SU-DHL-6 (cell line): ENCODE results near the gene GARIN1A.
A peak's percentile ranks its signal among the peaks of the same experiment; 100 is the strongest.

Experiments
- H2AFZ ChIP-seq: fragments of 200-600 bp; sonication (generic); 2 replicates; pipeline ENCODE4 v1.6.1; 2014; ENCODE audit warnings: low read depth, mild to moderate bottlenecking, moderate library complexity, mixed read lengths, antibody characterized with exemption, low read length; ENCODE audit not compliant: severe bottlenecking
- H3F3A ChIP-seq: fragments of 200-600 bp; shearing (Covaris generic); 2 replicates; pipeline ENCODE4 v1.6.0; 2016; ENCODE audit warnings: antibody characterized with exemption, mild to moderate bottlenecking; ENCODE audit not compliant: insufficient read depth
- H3K27ac ChIP-seq: fragments of 200-600 bp; sonication (generic); 2 replicates; pipeline ENCODE4 v1.5.1; 2016; ENCODE audit warnings: low read depth, mild to moderate bottlenecking, low read length, moderate library complexity, mixed read lengths
- H3K27me3 ChIP-seq: fragments of 200-600 bp; sonication (generic), shearing (Covaris generic); 2 replicates; pipeline ENCODE4 v1.6.0; 2014; ENCODE audit warnings: mild to moderate bottlenecking, low read length
- H3K36me3 ChIP-seq: fragments of 200-600 bp; sonication (generic); 2 replicates; pipeline ENCODE4 v1.6.1; 2014; ENCODE audit warnings: mild to moderate bottlenecking, low read length, mixed read lengths
- H3K4me2 ChIP-seq: fragments of 300-600, 200-600 bp; shearing (Covaris generic), sonication (generic); 2 replicates; pipeline ENCODE4 v1.6.0; 2014; ENCODE audit warnings: low read length, low read depth, mild to moderate bottlenecking; ENCODE audit not compliant: poor library complexity, severe bottlenecking
- H3K4me3 ChIP-seq: fragments of 200-600 bp; sonication (generic); 2 replicates; pipeline ENCODE4 v1.5.1; 2014; ENCODE audit warnings: antibody characterized with exemption, low read length, mild to moderate bottlenecking, mixed read lengths; ENCODE audit not compliant: insufficient read depth, poor library complexity, severe bottlenecking
- H3K79me2 ChIP-seq: fragments of 200-600 bp; sonication (generic); 2 replicates; pipeline ENCODE4 v1.6.1; 2014; ENCODE audit warnings: mild to moderate bottlenecking, low read length, moderate library complexity; ENCODE audit not compliant: insufficient read depth
- H3K9ac ChIP-seq: fragments of 200-600 bp; sonication (generic); 2 replicates; pipeline ENCODE4 v1.7.0; 2014; ENCODE audit warnings: mild to moderate bottlenecking, low read length
- H3K9me2 ChIP-seq: fragments of 200-600 bp; sonication (generic); replicated peaks from 2 replicates; pipeline ENCODE4 v1.6.1; 2014; ENCODE audit warnings: low read length; ENCODE audit not compliant: insufficient read depth
- H3K9me3 ChIP-seq: fragments of 200-600 bp; sonication (generic); 2 replicates; pipeline ENCODE4 v1.6.1; 2014; ENCODE audit warnings: low read length, mixed read lengths; ENCODE audit not compliant: insufficient read depth
- H4K20me1 ChIP-seq: fragments of 200-600 bp; sonication (generic); 2 replicates; pipeline ENCODE4 v1.6.1; 2014; ENCODE audit warnings: low read depth, mild to moderate bottlenecking, antibody characterized with exemption, low read length, moderate library complexity, mixed read lengths
- CTCF ChIP-seq: fragments of 200-600 bp; sonication (generic); IDR thresholded peaks from one replicate; pipeline ENCODE4 v1.5.1; 2017; ENCODE audit warnings: antibody characterized with exemption, mild to moderate bottlenecking, low read length, moderate library complexity; ENCODE audit not compliant: insufficient read depth, poor library complexity, severe bottlenecking
- EZH2phosphoT487 ChIP-seq: fragments of 200-600 bp; sonication (generic), shearing (Covaris generic); conservative IDR thresholded peaks from 2 replicates; pipeline ENCODE4 v1.6.1; 2018; ENCODE audit warnings: mild to moderate bottlenecking, antibody characterized with exemption, low read length, moderate library complexity, mixed read lengths

Gene GARIN1A

GRCh38 chr7:128697302-128697905 is 25.3 kb downstream of the GARIN1A start:
- Histone ChIP-seq H3K27me3 (peaks cover 4% of the 10 kb centered on the region; the same call in 1 of the 2 replicates), H3K79me2 (no peaks in the 10 kb centered on the region), H3K27ac (no peak overlapping the region), H2AFZ (peak overlapping the region; percentile 96), H3K9me3 (no peaks in the 10 kb centered on the region), H4K20me1 (no peaks in the 10 kb centered on the region), H3K36me3 (no peaks in the 10 kb centered on the region), H3K9ac (peak overlapping the region; percentile 48), H3K4me3 (peak overlapping the region; percentile 47), H3K9me2 (no peaks in the 10 kb centered on the region), H3F3A (no peaks in the 10 kb centered on the region), H3K4me2 (peak overlapping the region; percentile 60)
- TF ChIP-seq CTCF: no peak
- no peak for TF ChIP-seq EZH2phosphoT487

- no peak for TF ChIP-seq CTCF
- no peak for TF ChIP-seq EZH2phosphoT487
- Histone ChIP-seq H3K9ac (no peak overlapping the region), H3K27ac (no peak overlapping the region), H2AFZ (no peak overlapping the region), H3K79me2 (no peaks in the 10 kb centered on the region), H3K4me3 (no peak overlapping the region), H3K4me2 (no peak overlapping the region), H3F3A (no peaks in the 10 kb centered on the region), H4K20me1 (no peaks in the 10 kb centered on the region), H3K9me2 (no peaks in the 10 kb centered on the region), H3K36me3 (no peaks in the 10 kb centered on the region), H3K27me3 (peaks cover 4% of the 10 kb centered on the region; the same call in 1 of the 2 replicates), H3K9me3 (no peaks in the 10 kb centered on the region)
These were observed 27.2 kb downstream of the GARIN1A start for GRCh38 chr7:128699196-128699712.

- H3K27me3 ChIP-seq: peaks cover 4% of the 10 kb centered on the region; the same call in 1 of the 2 replicates
- H2AFZ ChIP-seq: no peak overlapping the region
- no peak overlapping the region for H3K4me3 ChIP-seq
- H3F3A ChIP-seq: no peaks in the 10 kb centered on the region
- no peaks in the 10 kb centered on the region for H3K79me2 ChIP-seq
- H3K9me3 ChIP-seq: no peaks in the 10 kb centered on the region
- no peak for TF ChIP-seq CTCF
- TF ChIP-seq EZH2phosphoT487: no peak
- H3K36me3 ChIP-seq: no peaks in the 10 kb centered on the region
- no peaks in the 10 kb centered on the region for H4K20me1 ChIP-seq
- H3K4me2 ChIP-seq: no peak overlapping the region
- H3K9me2 ChIP-seq: no peaks in the 10 kb centered on the region
- H3K9ac ChIP-seq: no peak overlapping the region
- no peak overlapping the region for H3K27ac ChIP-seq
These were observed 27.8 kb downstream of the GARIN1A start for GRCh38 chr7:128699895-128700294.
